Embryonic facial prominence (tissue), 1 donor: Measurements from ENCODE around the gene SKAP1.
"Not testable (repeated sequence)": the region's sequence is repeated elsewhere in the genome, so short reads cannot be mapped to it uniquely, and the experiment has no call there.

Source experiments
- DNase-seq: peaks from one replicate; pipeline ENCODE4 v3.0.0-alpha.2; 2016; ENCODE audit errors: extremely low spot score

Gene SKAP1

GRCh38 chr17:48413613-48414405 lies 16.2 kb downstream of the SKAP1 start:
- no peak for DNase-seq

- no peak for DNase-seq
Measured at GRCh38 chr17:48412841-48413240, 17.2 kb downstream of the SKAP1 start.

GRCh38 chr17:48410821-48411220 lies 19.2 kb downstream of the SKAP1 start:
- DNase-seq = not testable (repeated sequence)

- DNase-seq = no peak
Measured at GRCh38 chr17:48409607-48410006, 20.4 kb downstream of the SKAP1 start.

GRCh38 chr17:48406936-48407567 lies 23.0 kb downstream of the SKAP1 start:
- DNase-seq = no peak

GRCh38 chr17:48394821-48395220 lies 35.2 kb downstream of the SKAP1 start:
- DNase-seq = no peak

GRCh38 chr17:48393283-48393682 lies 36.7 kb downstream of the SKAP1 start:
- DNase-seq = no peak

- no peak for DNase-seq
Measured at GRCh38 chr17:48392857-48393256, 37.2 kb downstream of the SKAP1 start.

- no peak for DNase-seq
Measured at GRCh38 chr17:48391444-48391843, 38.6 kb downstream of the SKAP1 start.

GRCh38 chr17:48389903-48390302 lies 40.1 kb downstream of the SKAP1 start:
- DNase-seq = no peak

- no peak for DNase-seq
Measured at GRCh38 chr17:48388955-48389743, 40.9 kb downstream of the SKAP1 start.

GRCh38 chr17:48386826-48387225 lies 43.2 kb downstream of the SKAP1 start:
- no peak for DNase-seq

- DNase-seq = no peak
Measured at GRCh38 chr17:48385319-48385718, 44.7 kb downstream of the SKAP1 start.

GRCh38 chr17:48384164-48384563 lies 45.9 kb downstream of the SKAP1 start:
- DNase-seq = no peak

GRCh38 chr17:48382989-48383388 lies 47.0 kb downstream of the SKAP1 start:
- no peak for DNase-seq

- DNase-seq = no peak
Measured at GRCh38 chr17:48378708-48379392, 51.2 kb downstream of the SKAP1 start.

GRCh38 chr17:48378238-48378637 lies 51.8 kb downstream of the SKAP1 start:
- DNase-seq = no peak

- no peak for DNase-seq
Measured at GRCh38 chr17:48376682-48377325, 53.2 kb downstream of the SKAP1 start.

- DNase-seq = no peak
Measured at GRCh38 chr17:48375356-48375755, 54.7 kb downstream of the SKAP1 start.

- no peak for DNase-seq
Measured at GRCh38 chr17:48374650-48375230, 55.3 kb downstream of the SKAP1 start.

GRCh38 chr17:48373883-48374282 lies 56.1 kb downstream of the SKAP1 start:
- no peak for DNase-seq
